Measurements from ENCODE around the gene SPTBN4.
A peak's percentile ranks its signal among the peaks of the same experiment; 100 is the strongest.

Gene SPTBN4

GRCh38 chr19:40604647-40605215 lies 137.9 kb downstream of the SPTBN4 start:
- no peaks in the 10 kb centered on the region for H3K36me3 ChIP-seq (ENCODE audit: control insufficient read depth in 5 of 5, insufficient read depth in 5 of 5, low read length in 5 of 5)
- H3K4me3 ChIP-seq (ENCODE audit: low read depth in 1 of 5, low read length in 5 of 5), result peak overlapping the region in 4 of 5 donors; percentile 55 to 68 (median 64)
- H3K9me3 ChIP-seq (ENCODE audit: control insufficient read depth in 5 of 5, low read length in 5 of 5), result no peaks in the 10 kb centered on the region
- peak overlapping the region in 2 of 5 donors; percentile 59 to 60 for H3K9ac ChIP-seq (ENCODE audit: low read length in 5 of 5)
- peaks cover 0 to 15% (median 11%) of the 10 kb centered on the region in 5 donors for H3K27me3 ChIP-seq (ENCODE audit: control insufficient read depth in 5 of 5, insufficient read depth in 4 of 5, low read length in 5 of 5)
- H3K4me1 ChIP-seq (ENCODE audit: control insufficient read depth in 5 of 5, insufficient read depth in 5 of 5, low read length in 5 of 5), result peaks cover 14 to 82% (median 75%) of the 10 kb centered on the region in 5 donors
- no peak overlapping the region for H3K27ac ChIP-seq (ENCODE audit: low read depth, low read length)

DNA sequence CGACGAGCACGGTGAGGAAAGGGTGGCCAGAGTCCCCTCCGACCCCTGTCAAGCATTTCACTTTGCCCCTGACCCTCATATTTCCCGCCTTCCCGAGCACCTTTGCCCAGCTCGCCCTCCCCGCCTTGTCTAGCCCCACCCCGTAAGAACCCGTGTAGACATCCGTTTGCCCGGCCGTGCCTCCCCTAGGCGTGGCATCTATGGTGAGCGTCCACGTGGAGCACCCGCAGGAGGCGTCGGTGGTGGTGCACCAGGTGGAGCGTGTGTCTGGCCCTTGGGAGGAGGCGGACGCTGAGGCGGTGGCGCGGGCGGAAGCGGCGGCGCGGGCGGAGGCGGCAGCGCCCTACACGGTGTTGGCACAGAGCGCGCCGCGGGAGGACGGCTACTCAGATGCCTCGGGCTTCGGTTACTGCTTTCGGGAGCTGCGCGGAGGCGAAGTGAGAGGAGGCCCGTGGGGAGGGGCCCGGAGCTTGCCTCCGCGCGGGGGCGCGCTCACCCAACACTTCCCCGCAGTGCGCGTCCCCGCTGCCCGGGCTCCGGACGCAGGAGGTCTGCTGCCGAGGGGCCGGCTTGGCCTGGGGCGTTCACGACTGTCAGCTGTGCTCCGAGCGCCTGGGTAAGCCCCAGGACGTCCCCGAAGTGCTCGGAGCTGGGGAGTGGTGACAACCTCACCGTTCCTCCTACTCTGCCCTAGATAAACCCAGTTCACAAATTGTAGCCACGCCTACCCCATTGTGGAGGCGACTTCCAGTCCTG lies 138.6 kb downstream of the SPTBN4 start:
- no peak overlapping the region for H3K27ac ChIP-seq (ENCODE audit: low read depth, low read length)
- H3K27me3 ChIP-seq (ENCODE audit: control insufficient read depth in 5 of 5, insufficient read depth in 4 of 5, low read length in 5 of 5), result peaks cover 0 to 10% (median 5%) of the 10 kb centered on the region in 5 donors
- H3K9me3 ChIP-seq (ENCODE audit: control insufficient read depth in 5 of 5, low read length in 5 of 5), result no peaks in the 10 kb centered on the region
- H3K9ac ChIP-seq (ENCODE audit: low read length in 5 of 5), result peak overlapping the region in 3 of 5 donors; percentile 24 to 60 (median 59)
- H3K4me3 ChIP-seq (ENCODE audit: low read depth in 1 of 5, low read length in 5 of 5), result peak overlapping the region; percentile 48 to 68 (median 55)
- no peaks in the 10 kb centered on the region for H3K36me3 ChIP-seq (ENCODE audit: control insufficient read depth in 5 of 5, insufficient read depth in 5 of 5, low read length in 5 of 5)
- H3K4me1 ChIP-seq (ENCODE audit: control insufficient read depth in 5 of 5, insufficient read depth in 5 of 5, low read length in 5 of 5), result peaks cover 14 to 82% (median 74%) of the 10 kb centered on the region in 5 donors

DNA sequence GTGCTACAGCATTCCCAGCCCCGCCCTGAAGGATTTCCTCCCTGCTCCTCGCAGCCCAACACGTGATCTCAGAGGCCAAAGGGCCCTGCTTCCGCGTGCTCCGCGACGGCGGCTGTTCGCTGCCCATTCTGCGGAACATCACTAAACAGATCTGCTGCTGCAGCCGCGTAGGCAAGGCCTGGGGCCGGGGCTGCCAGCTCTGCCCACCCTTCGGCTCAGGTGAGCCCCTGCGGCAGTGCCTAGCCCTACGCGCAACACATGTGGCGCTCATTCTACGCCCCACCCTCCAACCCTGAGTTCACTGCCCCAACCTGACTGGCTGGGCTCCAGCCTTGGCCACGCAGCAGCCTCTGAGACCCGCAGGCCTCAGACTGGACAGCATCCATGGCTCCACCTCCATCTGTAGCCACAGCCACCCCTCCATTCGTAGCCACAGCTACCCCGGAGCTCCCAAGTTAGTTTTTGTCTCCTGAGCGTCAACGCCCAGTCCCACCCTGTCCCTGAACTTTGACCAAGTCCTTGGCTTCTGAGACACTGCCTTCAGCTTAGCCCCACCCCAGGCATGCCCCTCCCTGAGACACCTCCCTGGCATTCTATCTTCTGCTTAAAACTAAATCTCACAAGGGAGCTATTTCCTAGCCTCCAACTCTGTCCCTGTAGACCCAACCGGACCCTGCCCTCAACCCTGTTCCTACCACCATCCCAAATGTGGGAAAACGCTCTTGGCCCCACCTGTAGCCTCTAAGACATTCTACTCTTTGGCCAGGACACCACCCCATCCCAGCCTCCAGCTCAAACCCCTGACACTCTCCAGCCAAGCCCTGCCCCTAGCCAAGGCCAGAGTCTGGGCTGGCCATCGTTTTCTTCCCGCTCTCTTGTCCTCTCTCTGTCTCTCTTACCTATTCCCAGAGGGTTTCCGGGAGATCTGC lies 140.8 kb downstream of the SPTBN4 start:
- H3K4me1 ChIP-seq (ENCODE audit: control insufficient read depth in 5 of 5, insufficient read depth in 5 of 5, low read length in 5 of 5), result peaks cover 11 to 68% (median 60%) of the 10 kb centered on the region in 5 donors
- peaks cover 0 to 3% (median 2%) of the 10 kb centered on the region in 5 donors for H3K27me3 ChIP-seq (ENCODE audit: control insufficient read depth in 5 of 5, insufficient read depth in 4 of 5, low read length in 5 of 5)
- no peak overlapping the region for H3K27ac ChIP-seq (ENCODE audit: low read depth, low read length)
- H3K9ac ChIP-seq (ENCODE audit: low read length in 5 of 5), result no peak overlapping the region
- H3K36me3 ChIP-seq (ENCODE audit: control insufficient read depth in 5 of 5, insufficient read depth in 5 of 5, low read length in 5 of 5), result no peaks in the 10 kb centered on the region
- H3K4me3 ChIP-seq (ENCODE audit: low read depth in 1 of 5, low read length in 5 of 5), result no peak overlapping the region
- no peaks in the 10 kb centered on the region for H3K9me3 ChIP-seq (ENCODE audit: control insufficient read depth in 5 of 5, low read length in 5 of 5)

- Histone ChIP-seq H3K9me3 (ENCODE audit: control insufficient read depth in 5 of 5, low read length in 5 of 5) (no peaks in the 10 kb centered on the region), H3K9ac (ENCODE audit: low read length in 5 of 5) (no peak overlapping the region), H3K36me3 (ENCODE audit: control insufficient read depth in 5 of 5, insufficient read depth in 5 of 5, low read length in 5 of 5) (no peaks in the 10 kb centered on the region), H3K27me3 (ENCODE audit: control insufficient read depth in 5 of 5, insufficient read depth in 4 of 5, low read length in 5 of 5) (peaks cover 0 to 3% (median 0%) of the 10 kb centered on the region in 5 donors), H3K27ac (ENCODE audit: low read depth, low read length) (no peak overlapping the region), H3K4me1 (ENCODE audit: control insufficient read depth in 5 of 5, insufficient read depth in 5 of 5, low read length in 5 of 5) (peaks cover 5 to 63% (median 54%) of the 10 kb centered on the region in 5 donors), H3K4me3 (ENCODE audit: low read depth in 1 of 5, low read length in 5 of 5) (no peak overlapping the region)
Observed at GRCh38 chr19:40608240-40608621, 141.4 kb downstream of the SPTBN4 start.

- Histone ChIP-seq H3K4me3 (ENCODE audit: low read depth in 1 of 5, low read length in 5 of 5) (peak overlapping the region in 1 of 5 donors; percentile 67), H3K9me3 (ENCODE audit: control insufficient read depth in 5 of 5, low read length in 5 of 5) (no peaks in the 10 kb centered on the region), H3K27me3 (ENCODE audit: control insufficient read depth in 5 of 5, insufficient read depth in 4 of 5, low read length in 5 of 5) (peaks cover 0 to 3% (median 0%) of the 10 kb centered on the region in 5 donors), H3K36me3 (ENCODE audit: control insufficient read depth in 5 of 5, insufficient read depth in 5 of 5, low read length in 5 of 5) (no peaks in the 10 kb centered on the region), H3K4me1 (ENCODE audit: control insufficient read depth in 5 of 5, insufficient read depth in 5 of 5, low read length in 5 of 5) (peaks cover 4 to 63% (median 55%) of the 10 kb centered on the region in 5 donors), H3K27ac (ENCODE audit: low read depth, low read length) (no peak overlapping the region), H3K9ac (ENCODE audit: low read length in 5 of 5) (peak overlapping the region in 1 of 5 donors; percentile 66)
Observed at GRCh38 chr19:40608957-40609356, 142.2 kb downstream of the SPTBN4 start.

- H3K4me1 ChIP-seq (ENCODE audit: control insufficient read depth in 5 of 5, insufficient read depth in 5 of 5, low read length in 5 of 5), result peaks cover 2 to 63% (median 55%) of the 10 kb centered on the region in 5 donors
Observed at GRCh38 chr19:40609561-40610395, 143.0 kb downstream of the SPTBN4 start.

GRCh38 chr19:40610396-40611064 lies 143.7 kb downstream of the SPTBN4 start:
- Histone ChIP-seq H3K9ac (ENCODE audit: low read length in 5 of 5) (peak overlapping the region in 2 of 5 donors; percentile 9 to 41), H3K9me3 (ENCODE audit: control insufficient read depth in 5 of 5, low read length in 5 of 5) (no peaks in the 10 kb centered on the region), H3K27ac (ENCODE audit: low read depth, low read length) (peak overlapping the region; percentile 30), H3K36me3 (ENCODE audit: control insufficient read depth in 5 of 5, insufficient read depth in 5 of 5, low read length in 5 of 5) (no peaks in the 10 kb centered on the region), H3K4me3 (ENCODE audit: low read depth in 1 of 5, low read length in 5 of 5) (peak overlapping the region; percentile 41 to 67 (median 44)), H3K27me3 (ENCODE audit: control insufficient read depth in 5 of 5, insufficient read depth in 4 of 5, low read length in 5 of 5) (peaks cover 0 to 2% (median 0%) of the 10 kb centered on the region in 5 donors), H3K4me1 (ENCODE audit: control insufficient read depth in 5 of 5, insufficient read depth in 5 of 5, low read length in 5 of 5) (peaks cover 2 to 57% (median 48%) of the 10 kb centered on the region in 5 donors)

More at GRCh38 chr19:40609561-40610395, 143.0 kb downstream of the SPTBN4 start:
- Histone ChIP-seq H3K4me3 (ENCODE audit: low read depth in 1 of 5, low read length in 5 of 5) (peak overlapping the region; percentile 42 to 67 (median 56)), H3K27ac (ENCODE audit: low read depth, low read length) (peak overlapping the region; percentile 30), H3K36me3 (ENCODE audit: control insufficient read depth in 5 of 5, insufficient read depth in 5 of 5, low read length in 5 of 5) (no peaks in the 10 kb centered on the region), H3K9me3 (ENCODE audit: control insufficient read depth in 5 of 5, low read length in 5 of 5) (no peaks in the 10 kb centered on the region), H3K9ac (ENCODE audit: low read length in 5 of 5) (peak overlapping the region in 3 of 5 donors; percentile 55 to 66 (median 62)), H3K27me3 (ENCODE audit: control insufficient read depth in 5 of 5, insufficient read depth in 4 of 5, low read length in 5 of 5) (peaks cover 0 to 2% (median 0%) of the 10 kb centered on the region in 5 donors)

- no peaks in the 10 kb centered on the region for H3K36me3 ChIP-seq (ENCODE audit: control insufficient read depth in 5 of 5, insufficient read depth in 5 of 5, low read length in 5 of 5)
- peaks cover 0 to 2% (median 0%) of the 10 kb centered on the region in 5 donors for H3K27me3 ChIP-seq (ENCODE audit: control insufficient read depth in 5 of 5, insufficient read depth in 4 of 5, low read length in 5 of 5)
- H3K4me3 ChIP-seq (ENCODE audit: low read depth in 1 of 5, low read length in 5 of 5), result no peak overlapping the region
- H3K9me3 ChIP-seq (ENCODE audit: control insufficient read depth in 5 of 5, low read length in 5 of 5), result no peaks in the 10 kb centered on the region
- no peak overlapping the region for H3K9ac ChIP-seq (ENCODE audit: low read length in 5 of 5)
- H3K27ac ChIP-seq (ENCODE audit: low read depth, low read length), result no peak overlapping the region
- peaks cover 0 to 51% (median 43%) of the 10 kb centered on the region in 5 donors for H3K4me1 ChIP-seq (ENCODE audit: control insufficient read depth in 5 of 5, insufficient read depth in 5 of 5, low read length in 5 of 5)
Observed at GRCh38 chr19:40611096-40611495, 144.3 kb downstream of the SPTBN4 start.
